GM12878 (cell line): ENCODE data around the gene FBXL12. TPM values are rescaled to one million over a fixed set of nuclear protein-coding genes. Genes with fewer than 3 reads are reported as not detected.
A peak's percentile ranks its signal among the peaks of the same experiment; 100 is the strongest.

ENCODE experiments used
- ATAC-seq: fragments of 200-7000 bp; cut with Tn5 transposase; 3 replicates; pipeline ENCODE4 v1.9.1; 2020; ENCODE audit warnings: mild to moderate bottlenecking, moderate library complexity
- BruUV-seq: library from RNA; stranded (reverse); fragments of 400-500 nt; replicated peaks from 2 replicates; lab custom pipeline; 2021; lab: Mats Ljungman, UMichigan
- CTCF ChIA-PET: fragments of 300-600 bp; sonication (Branson Sonifier 250); formaldehyde crosslinking; extraction: SDS; loops from one replicate; lab custom pipeline; 2021; ENCODE audit warnings: inconsistent platforms; lab: Yijun Ruan, JAX
- POLR2A ChIA-PET: fragments of 350-600 bp; formaldehyde crosslinking; extraction: SDS; loops from one replicate; lab custom pipeline; 2021; ENCODE audit warnings: inconsistent platforms; lab: Charles Lee
- RAD21 ChIA-PET: fragments of 300-600 bp; sonication (Branson Sonifier 250); formaldehyde crosslinking; loops from one replicate; lab custom pipeline; 2023; ENCODE audit warnings: antibody characterized with exemption; ENCODE audit not compliant: unreplicated experiment; lab: Charles Lee
- SMC1A ChIA-PET: fragments of 300-600 bp; sonication (Branson Sonifier 250); formaldehyde crosslinking; loops from one replicate; lab custom pipeline; 2023; ENCODE audit not compliant: unreplicated experiment, uncharacterized antibody; lab: Charles Lee
- DNase-seq: peaks from one replicate; pipeline ENCODE4 v3.0.0-alpha.2; 2011; ENCODE audit warnings: low read depth, low spot score
- FAIRE-seq: peaks from 3 replicates; lab custom pipeline; 2011; peaks lifted over from hg19 to GRCh38; lab: Jason Lieb, UNC
- H2AFZ ChIP-seq: 2 replicates; pipeline ENCODE4 v1.6.0; 2011; ENCODE audit warnings: low read depth, low read length, control low read depth; ENCODE audit not compliant: control insufficient read depth
- H3K27ac ChIP-seq: 2 replicates; pipeline ENCODE4 v1.5.1; 2011; ENCODE audit warnings: control low read depth; ENCODE audit not compliant: control insufficient read depth, insufficient read depth
- H3K27me3 ChIP-seq, 2 experiments: replicated peaks in 1 of 2; 2 replicates each; pipeline versions ENCODE4 v1.6.0 to v1.6.1; 2011; ENCODE audit warnings: low read length in 1 of 2; ENCODE audit not compliant: control insufficient read depth in 2 of 2, insufficient read depth in 2 of 2
- H3K36me3 ChIP-seq, 2 experiments: 2 replicates each; pipeline ENCODE4 v1.5.1; 2011; ENCODE audit warnings: low read length in 1 of 2; ENCODE audit not compliant: control insufficient read depth in 2 of 2, insufficient read depth in 2 of 2
- H3K4me1 ChIP-seq: 2 replicates; pipeline ENCODE4 v1.6.1; 2011; ENCODE audit warnings: mild to moderate bottlenecking, low read length, moderate library complexity, mixed read lengths; ENCODE audit not compliant: control insufficient read depth, insufficient read depth
- H3K4me2 ChIP-seq: 2 replicates; pipeline ENCODE4 v1.6.0; 2011; ENCODE audit warnings: control low read depth; ENCODE audit not compliant: control insufficient read depth, insufficient read depth
- H3K4me3 ChIP-seq: fragments of 200-600 bp; sonication (generic); 2 replicates; pipeline ENCODE4 v1.5.1; 2016
- H3K79me2 ChIP-seq: 2 replicates; pipeline ENCODE4 v1.6.0; 2011; ENCODE audit warnings: low read length; ENCODE audit not compliant: control insufficient read depth, insufficient read depth
- H3K9ac ChIP-seq: 2 replicates; pipeline ENCODE4 v1.8.0; 2011; ENCODE audit warnings: low read length, control low read depth, mixed read lengths; ENCODE audit not compliant: control insufficient read depth, insufficient read depth
- H3K9me3 ChIP-seq: replicated peaks from 3 replicates; pipeline ENCODE4 v1.5.1; 2011; ENCODE audit warnings: mild to moderate bottlenecking, low read length; ENCODE audit not compliant: control insufficient read depth, insufficient read depth
- H4K20me1 ChIP-seq: 2 replicates; pipeline ENCODE4 v1.6.0; 2011; ENCODE audit not compliant: control insufficient read depth, insufficient read depth
- ATF7 ChIP-seq: fragments of 450-650 bp; IDR thresholded peaks from 2 replicates; pipeline ENCODE4 v1.6.1; 2016; ENCODE audit warnings: low read depth, mild to moderate bottlenecking
- CBX3 ChIP-seq: fragments of 200-600 bp; sonication (generic); IDR thresholded peaks from 2 replicates; pipeline ENCODE4 v1.6.1; 2016; ENCODE audit warnings: low read depth, borderline replicate concordance
- CHD2 ChIP-seq: IDR thresholded peaks from 2 replicates; pipeline ENCODE4 v1.6.1; 2011; ENCODE audit warnings: low read depth, low read length, improper control_type of control experiment, borderline replicate concordance
- EP300 ChIP-seq, 2 experiments: fragments of 150-350 bp in 1 of 2; IDR thresholded peaks; 2 replicates each; pipeline ENCODE4 v1.6.1; 2011 to 2012; ENCODE audit warnings: low read depth in 2 of 2, low read length in 2 of 2, borderline replicate concordance in 1 of 2, improper control_type of control experiment in 1 of 2, inconsistent platforms in 1 of 2; ENCODE audit not compliant: control insufficient read depth in 1 of 2
- MEF2B ChIP-seq: fragments of 450-650 bp; IDR thresholded peaks from 2 replicates; pipeline ENCODE4 v1.6.1; 2018; ENCODE audit warnings: mild to moderate bottlenecking, moderate library complexity; ENCODE audit not compliant: partially characterized antibody, poor library complexity, severe bottlenecking
- NFXL1 ChIP-seq: fragments of 450-650 bp; IDR thresholded peaks from 2 replicates; pipeline ENCODE4 v1.6.1; 2017; ENCODE audit warnings: antibody characterized with exemption, mild to moderate bottlenecking, borderline replicate concordance
- POLR2AphosphoS2 ChIP-seq: IDR thresholded peaks from 2 replicates; pipeline ENCODE4 v1.6.1; 2011; ENCODE audit warnings: low read depth, mild to moderate bottlenecking, low read length, improper control_type of control experiment, moderate library complexity
- RUNX3 ChIP-seq: IDR thresholded peaks from 2 replicates; pipeline ENCODE4 v1.6.1; 2012; ENCODE audit warnings: low read length, inconsistent platforms
- SP1 ChIP-seq: IDR thresholded peaks from one replicate; pipeline ENCODE4 v1.6.1; 2011; ENCODE audit warnings: low read depth, low read length
- WRNIP1 ChIP-seq: IDR thresholded peaks from 2 replicates; pipeline ENCODE4 v1.6.1; 2011; ENCODE audit warnings: low read depth, low read length, improper control_type of control experiment, borderline replicate concordance
- ZNF622 ChIP-seq: fragments of 450-650 bp; IDR thresholded peaks from 2 replicates; pipeline ENCODE4 v1.6.1; 2017; ENCODE audit warnings: mild to moderate bottlenecking, inconsistent platforms
- WGBS: methylation state at CpG from one replicate; pipeline ENCODE4 v1.1.6; 2016; ENCODE audit warnings: low lambda C conversion rate; ENCODE audit not compliant: insufficient replicate concordance, insufficient coverage; ENCODE audit errors: missing lambda C conversion rate; 5-methylcytosine and 5-hydroxymethylcytosine counted together
- in situ Hi-C: fragments of 300-500 bp; cut with MboI; formaldehyde crosslinking; loops from 9 replicates; pipeline ENCODE4 v1.14.3; 2018; ENCODE audit warnings: mixed read lengths
- intact Hi-C: fragments of 100-400 bp; cut with micrococcal nuclease; formaldehyde crosslinking; loops from one replicate; pipeline ENCODE4 v1.14.2; 2022; ENCODE audit not compliant: unreplicated experiment
- polyA plus RNA-seq, 11 experiments: library from polyadenylated mRNA; depleted of rRNA in 4 of 11; unstranded in 6 of 11; stranded (reverse) in 5 of 11; fragments of >200 nt; fragmentation: Nextera tagmentation in 4 of 11; fragmentation: Illumina TruSeq in 1 of 11; extraction: Ambion mirVana in 4 of 11; extraction: Trizol in 1 of 11; gene quantifications; 1 replicate in 1 of 11; 2 replicates in 10 of 11; pipeline versions ENCODE4 v1.2.1 to v1.2.3, GENCODE V29; 2011 to 2016; ENCODE audit warnings: inconsistent platforms in 2 of 11, missing spikeins in 2 of 11, low read depth in 1 of 11
- total RNA-seq, 4 experiments: library from RNA; depleted of rRNA in 3 of 4; stranded (reverse); fragments of >200 nt in 3 of 4; fragmentation: Illumina TruSeq in 1 of 4; extraction: Trizol in 1 of 4; gene quantifications; 2 replicates each; pipeline versions ENCODE4 v1.2.1 to v1.2.3, GENCODE V29; 2013 to 2021
- TF ChIP-seq, protein P1 (sequence below): fragments of 450-650 bp; IDR thresholded peaks from 2 replicates; pipeline ENCODE4 v1.6.1; 2016; ENCODE audit warnings: mild to moderate bottlenecking
- TF ChIP-seq, protein P2 (sequence below): IDR thresholded peaks from 2 replicates; pipeline ENCODE4 v1.6.1; 2011; ENCODE audit warnings: low read depth, low read length, improper control_type of control experiment, borderline replicate concordance

FBXL12 gene
- total and polyA plus RNA-seq, 10 of the 15 experiments (the other 5 are each of a cell fraction or from before 2014, with no cell fraction given): 1.4 to 40.0 (median 23.2) TPM

DNA sequence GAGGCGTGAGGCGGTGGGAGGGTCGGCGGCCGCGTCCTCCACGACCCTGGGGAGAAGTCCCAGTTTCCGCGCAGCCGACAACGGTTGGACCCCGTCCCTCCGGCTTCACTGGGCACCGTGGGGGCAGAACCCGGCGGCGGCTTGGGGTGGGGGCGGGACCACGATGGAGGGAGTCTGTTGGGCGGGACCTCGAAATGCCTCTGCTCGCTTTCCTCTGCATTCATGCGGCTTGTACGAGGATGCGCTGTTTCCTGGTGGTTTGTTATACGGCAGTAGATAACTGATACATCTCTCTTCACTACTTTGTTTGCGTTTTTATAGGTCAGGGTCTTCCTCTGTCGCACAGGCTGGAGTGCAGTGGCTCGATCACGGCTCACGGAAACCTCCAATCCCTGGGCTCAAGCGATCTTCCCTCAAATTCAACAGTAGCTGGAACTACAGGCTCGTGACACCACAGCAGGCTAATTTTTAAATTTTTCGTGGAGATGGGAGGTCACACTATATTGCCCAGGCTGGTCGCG is 25.7 kb downstream of the FBXL12 start:
- CTCF ChIA-PET: interaction anchor here (0.9 to 1.7 kb wide), 5 partner anchors 148 to 481 kb away, joined by 3 to 6 read pairs (median 3); no protein-coding TSS in a partner anchor
- no TSS peak for BruUV-seq

DNA sequence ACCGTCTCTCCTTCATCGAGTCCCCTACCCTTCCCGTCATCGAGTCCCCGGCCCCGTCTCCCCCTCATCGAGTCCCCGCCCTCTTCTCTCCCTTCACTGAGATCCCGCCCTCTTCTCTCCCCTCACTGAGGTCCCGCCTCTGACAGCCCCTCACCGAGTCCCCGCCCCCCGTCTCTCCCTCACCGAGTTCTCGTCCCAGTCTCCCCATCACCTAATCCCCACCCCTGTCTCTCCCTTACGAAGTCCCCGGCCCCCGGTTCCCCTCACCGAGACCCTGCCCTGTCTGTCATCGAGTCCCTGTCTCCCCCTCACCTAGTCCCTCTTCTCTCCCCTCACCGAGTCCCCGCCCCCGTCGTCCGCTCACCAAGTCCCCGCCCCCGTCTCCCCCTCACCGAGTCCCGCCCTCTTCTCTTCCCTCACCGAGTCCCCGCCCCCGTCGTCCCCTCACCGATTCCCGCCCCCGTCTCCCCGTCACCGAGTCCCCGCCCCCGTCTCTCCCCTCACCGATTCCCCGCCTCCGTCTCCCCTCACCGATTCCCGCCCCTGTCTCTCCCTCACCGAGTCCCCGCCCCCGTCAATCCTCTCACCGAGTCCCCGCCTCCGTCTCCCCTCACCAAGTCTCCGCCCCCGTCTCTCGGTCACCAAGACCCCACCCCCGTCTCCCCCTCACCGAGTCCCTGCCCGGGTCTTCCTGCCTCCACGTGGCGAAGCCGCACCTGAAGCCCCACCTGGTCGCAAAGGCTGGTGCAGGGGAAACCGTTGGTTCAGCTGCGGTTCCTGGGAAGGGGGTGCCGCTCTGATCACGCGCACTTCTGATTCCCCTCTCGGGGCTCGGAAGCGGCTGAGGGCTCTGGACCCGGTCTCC is 26.4 kb downstream of the FBXL12 start:
- BruUV-seq: no TSS peak
- CTCF ChIA-PET: no interaction called here
- Histone ChIP-seq H4K20me1 (no peaks in the 10 kb centered on the region), H3K9me3 (no peaks in the 10 kb centered on the region; the same call in 2 of the 3 replicates), H2AFZ (peak overlapping the region; percentile 84), H3K9ac (peak overlapping the region; percentile 35; the same call in 1 of the 2 replicates), H3K4me1 (no peaks in the 10 kb centered on the region), H3K36me3 (no peaks in the 10 kb centered on the region), H3K4me3 (peak overlapping the region; percentile 73), H3K27ac (no peak overlapping the region), H3K79me2 (no peaks in the 10 kb centered on the region), H3K27me3 (no peaks in the 10 kb centered on the region), H3K4me2 (peak overlapping the region; percentile 79)
- intact Hi-C loops: loop anchor here (5.0 to 10.0 kb wide), 2 partner anchors 480 to 1138 kb away; no protein-coding TSS in a partner anchor
- FAIRE-seq: no peak
- in situ Hi-C loops: loop anchor here (5.0 to 10.0 kb wide), 2 partner anchors 170 to 468 kb away; partner anchors contain the start of genes ZNF559 and ZNF561
- SMC1A ChIA-PET: interaction anchor here (1.1 to 1.6 kb wide), 2 partner anchors 159 to 167 kb away, joined by 3 to 8 read pairs; no protein-coding TSS in a partner anchor
- POLR2A ChIA-PET: no interaction called here
- RAD21 ChIA-PET: no interaction called here
- peak; percentile 51 for DNase-seq
- 3% methylated on average over 10 of the region's 70 CpGs for WGBS
- ATAC-seq: peak; percentile 67
- no peak for TF ChIP-seq CHD2
- TF ChIP-seq CBX3: no peak
- TF ChIP-seq WRNIP1: no peak
- TF ChIP-seq, protein P1, sequence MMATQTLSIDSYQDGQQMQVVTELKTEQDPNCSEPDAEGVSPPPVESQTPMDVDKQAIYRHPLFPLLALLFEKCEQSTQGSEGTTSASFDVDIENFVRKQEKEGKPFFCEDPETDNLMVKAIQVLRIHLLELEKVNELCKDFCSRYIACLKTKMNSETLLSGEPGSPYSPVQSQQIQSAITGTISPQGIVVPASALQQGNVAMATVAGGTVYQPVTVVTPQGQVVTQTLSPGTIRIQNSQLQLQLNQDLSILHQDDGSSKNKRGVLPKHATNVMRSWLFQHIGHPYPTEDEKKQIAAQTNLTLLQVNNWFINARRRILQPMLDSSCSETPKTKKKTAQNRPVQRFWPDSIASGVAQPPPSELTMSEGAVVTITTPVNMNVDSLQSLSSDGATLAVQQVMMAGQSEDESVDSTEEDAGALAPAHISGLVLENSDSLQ: peak; percentile 58; the same call in 1 of the 2 replicates
- no peak for TF ChIP-seq POLR2AphosphoS2
- no peak for TF ChIP-seq ZNF622
- no peak for TF ChIP-seq SP1
- TF ChIP-seq EP300 (IDR thresholded peaks at IDR 0.05; ENCODE audit: borderline replicate concordance in 1 of 2, control insufficient read depth in 1 of 2, low read depth in 2 of 2, low read length in 2 of 2): no peak
- TF ChIP-seq, protein P2, sequence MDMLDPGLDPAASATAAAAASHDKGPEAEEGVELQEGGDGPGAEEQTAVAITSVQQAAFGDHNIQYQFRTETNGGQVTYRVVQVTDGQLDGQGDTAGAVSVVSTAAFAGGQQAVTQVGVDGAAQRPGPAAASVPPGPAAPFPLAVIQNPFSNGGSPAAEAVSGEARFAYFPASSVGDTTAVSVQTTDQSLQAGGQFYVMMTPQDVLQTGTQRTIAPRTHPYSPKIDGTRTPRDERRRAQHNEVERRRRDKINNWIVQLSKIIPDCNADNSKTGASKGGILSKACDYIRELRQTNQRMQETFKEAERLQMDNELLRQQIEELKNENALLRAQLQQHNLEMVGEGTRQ: no peak
- no peak for TF ChIP-seq NFXL1
- TF ChIP-seq MEF2B: no peak

More for the DNA sequence above, 25.7 kb downstream of the FBXL12 start:
- intact Hi-C loops (loop anchor here (5.0 to 10.0 kb wide), 2 partner anchors 481 to 1138 kb away; no protein-coding TSS in a partner anchor), in situ Hi-C loops (loop anchor here (5.0 to 10.0 kb wide), 2 partner anchors 171 to 468 kb away; partner anchors contain the start of genes ZNF559 and ZNF561)
- Histone ChIP-seq H4K20me1 (no peaks in the 10 kb centered on the region), H3K36me3 (no peaks in the 10 kb centered on the region), H3K79me2 (no peaks in the 10 kb centered on the region), H3K27ac (no peak overlapping the region), H2AFZ (peak overlapping the region; percentile 84), H3K4me2 (peak overlapping the region; percentile 79), H3K27me3 (no peaks in the 10 kb centered on the region), H3K4me1 (no peaks in the 10 kb centered on the region), H3K4me3 (peak overlapping the region; percentile 67), H3K9ac (peak overlapping the region; percentile 35; the same call in 1 of the 2 replicates), H3K9me3 (no peaks in the 10 kb centered on the region; the same call in 2 of the 3 replicates)
- 33% methylated on average over 30 of the region's 36 CpGs for WGBS
- SMC1A ChIA-PET: interaction anchor here (0.6 to 1.6 kb wide), 4 partner anchors 46 to 170 kb away, joined by 3 to 8 read pairs (median 4); no protein-coding TSS in a partner anchor
- RAD21 ChIA-PET: no interaction called here
- POLR2A ChIA-PET: no interaction called here
- TF ChIP-seq RUNX3 (0 out of 2 replicates have a peak, but pooled peaks have one; percentile 3), ATF7 (no peak)
- FAIRE-seq: no peak
- no peak for DNase-seq
- ATAC-seq: no peak
